Endothelial cell (in vitro differentiated cells): ENCODE data around the gene ZNF319. TPM values are rescaled to one million over a fixed set of nuclear protein-coding genes. Genes with fewer than 3 reads are reported as not detected.

Experiments used
- DNase-seq: peaks from one replicate; pipeline ENCODE4 v3.0.0; 2021; ENCODE audit warnings: low spot score
- H3K27ac Mint-ChIP-seq: one replicate; pipeline ENCODE4 v1.8.0; 2021; ENCODE audit warnings: mixed read lengths, inconsistent platforms; ENCODE audit not compliant: unreplicated experiment
- H3K27me3 Mint-ChIP-seq: one replicate; pipeline ENCODE4 v1.8.0; 2021; ENCODE audit warnings: mild to moderate bottlenecking, moderate library complexity, mixed read lengths, inconsistent platforms; ENCODE audit not compliant: unreplicated experiment
- H3K36me3 Mint-ChIP-seq: one replicate; pipeline ENCODE4 v1.8.0; 2021; ENCODE audit warnings: mild to moderate bottlenecking, low read depth, mixed read lengths, inconsistent platforms; ENCODE audit not compliant: unreplicated experiment
- H3K4me1 Mint-ChIP-seq: one replicate; pipeline ENCODE4 v1.8.0; 2021; ENCODE audit warnings: mild to moderate bottlenecking, mixed read lengths, inconsistent platforms; ENCODE audit not compliant: unreplicated experiment
- H3K4me3 Mint-ChIP-seq: one replicate; pipeline ENCODE4 v1.8.0; 2021; ENCODE audit warnings: mild to moderate bottlenecking, mixed read lengths, inconsistent platforms; ENCODE audit not compliant: unreplicated experiment
- H3K9me3 Mint-ChIP-seq: one replicate; pipeline ENCODE4 v1.8.0; 2021; ENCODE audit warnings: mixed read lengths, inconsistent platforms; ENCODE audit not compliant: unreplicated experiment
- CTCF ChIP-seq: fragments of 200-600 bp; sonication (generic); IDR thresholded peaks from one replicate; pipeline ENCODE4 v1.5.0; 2021; ENCODE audit warnings: antibody characterized with exemption; ENCODE audit not compliant: unreplicated experiment
- total RNA-seq: library from RNA; stranded (reverse); fragmentation: NEBNext Ultra II Directional; extraction: Animal tissue kit (Norgen Biotek cat#: 25700); gene quantifications from one replicate; pipeline ENCODE4 v1.2.1, GENCODE V29; 2021; ENCODE audit not compliant: unreplicated experiment

Gene ZNF319
- total RNA-seq, 1 donor from 2014 or later, result 16.1 TPM

- DNase-seq, result peak; percentile 91
- Mint-ChIP-seq H3K27ac (peak within 1 kb of the TSS; percentile 67), H3K36me3 (peaks cover 29% of the 10 kb centered on the region), H3K4me1 (peaks cover 11% of the 10 kb centered on the region), H3K9me3 (no peaks in the 10 kb centered on the region), H3K27me3 (peaks cover 16% of the 10 kb centered on the region), H3K4me3 (peak within 1 kb of the TSS; percentile 91)
- peak; percentile 65 for TF ChIP-seq CTCF
These were observed 519 bp upstream of the ZNF319 start, which contains the start of gene USB1 for GRCh38 chr16:58000706-58001676. Gene USB1 (plus strand): TSS chr16:58001407. CDS start chr16:58001484, 77 bp downstream.

- Mint-ChIP-seq H3K4me3 (peak overlapping the region; percentile 66), H3K4me1 (peaks cover 11% of the 10 kb centered on the region), H3K27me3 (peaks cover 14% of the 10 kb centered on the region), H3K9me3 (no peaks in the 10 kb centered on the region), H3K27ac (peak overlapping the region; percentile 27), H3K36me3 (peaks cover 19% of the 10 kb centered on the region)
- DNase-seq, result no peak
- no peak for TF ChIP-seq CTCF
These were observed 1.0 kb downstream of the ZNF319 start for GRCh38 chr16:57999366-57999970.

- Mint-ChIP-seq H3K27me3 (peaks cover 14% of the 10 kb centered on the region), H3K4me1 (peaks cover 11% of the 10 kb centered on the region), H3K36me3 (peaks cover 18% of the 10 kb centered on the region), H3K27ac (peak overlapping the region; percentile 27), H3K4me3 (peak overlapping the region; percentile 66), H3K9me3 (no peaks in the 10 kb centered on the region)
- TF ChIP-seq CTCF, result no peak
- DNase-seq, result no peak
These were observed 1.5 kb downstream of the ZNF319 start for GRCh38 chr16:57998992-57999365.

GRCh38 chr16:57998486-57998885, 2.0 kb downstream of the ZNF319 start:
- no peaks in the 10 kb centered on the region for H3K9me3 Mint-ChIP-seq
- H3K4me3 Mint-ChIP-seq, result peak overlapping the region; percentile 79
- no peak for TF ChIP-seq CTCF
- no peak for DNase-seq
- H3K27ac Mint-ChIP-seq, result peak overlapping the region; percentile 27
- H3K27me3 Mint-ChIP-seq, result peaks cover 14% of the 10 kb centered on the region
- peaks cover 18% of the 10 kb centered on the region for H3K36me3 Mint-ChIP-seq
- peaks cover 11% of the 10 kb centered on the region for H3K4me1 Mint-ChIP-seq
